Hypothalamus (tissue), 51 donors: ENCODE results near the gene CTNNA2.

ENCODE experiments used
- DNase-seq, 51 donors: peaks; one replicate each; lab custom pipeline; 2025; lab: John Stamatoyannopoulos, UW

The CTNNA2 gene

GRCh38 chr2:80300954-80301353 is 788.1 kb downstream of the CTNNA2 start:
- peak in 1 of 51 donors; percentile 44 for DNase-seq

GRCh38 chr2:80302001-80302313 is 789.1 kb downstream of the CTNNA2 start:
- no peak for DNase-seq

- DNase-seq: peak in 3 of 51 donors; percentile 20 to 54 (median 39)
Measured at GRCh38 chr2:80302314-80303005, 789.6 kb downstream of the CTNNA2 start.

- DNase-seq: peak in 13 of 51 donors; percentile 11 to 66 (median 32)
Measured at GRCh38 chr2:80303006-80303908, 790.4 kb downstream of the CTNNA2 start.

- peak in 24 of 51 donors; percentile 14 to 73 (median 44) for DNase-seq
Measured at GRCh38 chr2:80303909-80304837, 791.3 kb downstream of the CTNNA2 start, which contains the start of gene LRRTM1. Gene LRRTM1, minus strand, starts transcription at chr2:80304752. Its CDS starts 933 bp downstream, at chr2:80303819.

- no peak for DNase-seq
Measured at GRCh38 chr2:80311304-80311703, 798.5 kb downstream of the CTNNA2 start.

- DNase-seq: no peak
Measured at GRCh38 chr2:80312282-80312839, 799.5 kb downstream of the CTNNA2 start.

GRCh38 chr2:80322311-80322920 is 809.6 kb downstream of the CTNNA2 start:
- DNase-seq: peak in 4 of 51 donors; percentile 5 to 27 (median 10)

- no peak for DNase-seq
Measured at GRCh38 chr2:80322958-80323357, 810.1 kb downstream of the CTNNA2 start.

GRCh38 chr2:80323610-80324009 is 810.8 kb downstream of the CTNNA2 start:
- no peak for DNase-seq

DNA sequence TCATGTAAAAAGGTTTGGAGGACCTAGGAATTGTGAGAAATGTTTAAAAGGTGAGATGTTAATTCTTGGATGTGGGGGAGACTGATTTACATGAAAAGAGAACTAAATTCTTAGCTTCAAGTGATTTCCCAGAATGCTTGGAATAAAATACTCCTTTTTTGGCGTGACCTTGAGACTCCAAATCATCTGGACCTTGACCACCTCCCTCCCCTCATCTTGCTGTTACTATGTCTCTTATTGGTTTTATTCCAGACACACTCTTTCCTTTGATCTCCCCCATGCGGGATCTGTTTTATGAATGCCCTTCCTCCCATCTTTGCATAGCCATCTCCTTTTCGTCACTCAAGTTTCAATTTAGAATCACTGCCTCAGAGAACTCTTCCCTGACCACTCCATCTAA is 811.7 kb downstream of the CTNNA2 start:
- DNase-seq: peak in 1 of 51 donors; percentile 7

- DNase-seq: peak in 1 of 51 donors; percentile 50
Measured at GRCh38 chr2:80326214-80326613, 813.4 kb downstream of the CTNNA2 start.

- no peak for DNase-seq
Measured at GRCh38 chr2:80326861-80327260, 814.0 kb downstream of the CTNNA2 start.

DNA sequence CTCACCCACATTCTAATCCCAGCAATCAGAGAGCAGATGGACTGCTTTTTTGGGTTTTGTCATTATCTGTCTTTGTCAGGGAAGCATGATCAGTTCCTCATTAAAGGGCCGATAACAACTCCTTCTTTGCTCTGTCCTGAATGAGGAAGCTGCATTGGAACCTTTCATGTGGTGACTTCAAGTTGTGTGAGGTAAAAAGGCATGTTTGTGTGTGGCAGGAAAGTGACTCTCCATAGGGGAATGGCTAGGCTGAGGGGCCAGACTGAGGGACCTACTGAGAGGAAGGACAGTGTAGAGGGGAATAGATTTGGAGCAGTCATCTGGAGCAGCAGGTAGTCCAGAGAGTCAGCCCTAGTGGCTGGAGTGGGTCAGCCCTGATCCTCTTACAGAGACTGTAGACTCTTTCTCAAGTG is 815.3 kb downstream of the CTNNA2 start:
- no peak for DNase-seq

- no peak for DNase-seq
Measured at GRCh38 chr2:80329491-80329890, 816.6 kb downstream of the CTNNA2 start.

- DNase-seq: no peak
Measured at GRCh38 chr2:80330527-80331450, 817.9 kb downstream of the CTNNA2 start.

GRCh38 chr2:80333886-80334285 is 821.0 kb downstream of the CTNNA2 start:
- DNase-seq: no peak

GRCh38 chr2:80335411-80335810 is 822.6 kb downstream of the CTNNA2 start:
- DNase-seq: no peak

GRCh38 chr2:80338794-80339193 is 825.9 kb downstream of the CTNNA2 start:
- DNase-seq: no peak
